Aorta (tissue), 5 donors: ENCODE measurements around the gene MFSD6. TPM values are rescaled to one million over a fixed set of nuclear protein-coding genes. Genes with fewer than 3 reads are reported as not detected.

Experiments used
- ATAC-seq: fragments of 200-7000 bp; cut with Tn5 transposase; one replicate; pipeline ENCODE4 v1.9.1; 2022; ENCODE audit warnings: moderate library complexity; ENCODE audit not compliant: low FRiP score
- DNase-seq, 2 donors: peaks; one replicate each; pipeline ENCODE4 v3.0.0-alpha.2; 2020
- H3K27ac ChIP-seq, 2 donors: one replicate each; pipeline ENCODE4 v1.5.1; 2013; ENCODE audit warnings: low read length in 2 of 2, mild to moderate bottlenecking in 2 of 2, moderate library complexity in 2 of 2, control low read depth in 1 of 2, inconsistent platforms in 1 of 2, low read depth in 1 of 2
- H3K27me3 ChIP-seq, 2 donors: one replicate each; pipeline ENCODE4 v1.6.1; 2013; ENCODE audit warnings: control low read depth in 1 of 2, low read length in 1 of 2, mild to moderate bottlenecking in 1 of 2, moderate library complexity in 1 of 2; ENCODE audit not compliant: insufficient read depth in 2 of 2, control insufficient read depth in 1 of 2
- H3K36me3 ChIP-seq, 2 donors: one replicate each; pipeline ENCODE4 v1.6.1; 2013; ENCODE audit warnings: control low read depth in 1 of 2, low read length in 1 of 2, mild to moderate bottlenecking in 1 of 2; ENCODE audit not compliant: insufficient read depth in 2 of 2, control insufficient read depth in 1 of 2
- H3K4me1 ChIP-seq, 2 donors: one replicate each; pipeline ENCODE4 v1.6.1; 2013; ENCODE audit warnings: low read length in 2 of 2, control low read depth in 1 of 2, mild to moderate bottlenecking in 1 of 2, moderate library complexity in 1 of 2; ENCODE audit not compliant: insufficient read depth in 2 of 2, control insufficient read depth in 1 of 2
- H3K4me3 ChIP-seq, 2 donors: one replicate each; pipeline ENCODE4 v1.5.1; 2013; ENCODE audit warnings: low read length in 2 of 2, control low read depth in 1 of 2, mild to moderate bottlenecking in 1 of 2
- H3K9me3 ChIP-seq: one replicate; pipeline ENCODE4 v1.6.1; 2013; ENCODE audit warnings: mild to moderate bottlenecking, low read length; ENCODE audit not compliant: control insufficient read depth
- WGBS, 2 donors: extraction: QIAGEN DNeasy Blood & Tissue Kit; methylation state at CpG; one replicate each; pipeline ENCODE4 v1.1.7; 2013; 5-methylcytosine and 5-hydroxymethylcytosine counted together
- intact Hi-C, 2 donors: fragments of 100-400 bp; cut with DNase I; formaldehyde crosslinking; loops; one replicate each; pipeline versions ENCODE4 v1.14.2 to v1.15.0; 2022
- polyA plus RNA-seq, 2 donors: library from polyadenylated mRNA; stranded (reverse); fragments of 200-250 nt; gene quantifications; one replicate each; pipeline ENCODE4 v1.2.3, GENCODE V29; 2013
- total RNA-seq, 2 donors: library from RNA; stranded (reverse); fragmentation: NEBNext Ultra II Directional; extraction: Animal tissue kit (Norgen Biotek cat#: 25700); gene quantifications; one replicate each; pipeline ENCODE4 v1.2.1, GENCODE V29; 2021
- donor health status: healthy with polysubstance abuse.
- donor health status: Bipolar disorder and iron deficiency.
- donor health status: DM: no; HTN: no; CAD: no.
- donor health status: DM: no; HTN: no; CAD: no.
- donor health status: DM: yes; HTN: yes; CAD: no.

The MFSD6 gene
- total and polyA plus RNA-seq, 4 donors: 10.1 to 21.5 (median 16.8) TPM

DNA sequence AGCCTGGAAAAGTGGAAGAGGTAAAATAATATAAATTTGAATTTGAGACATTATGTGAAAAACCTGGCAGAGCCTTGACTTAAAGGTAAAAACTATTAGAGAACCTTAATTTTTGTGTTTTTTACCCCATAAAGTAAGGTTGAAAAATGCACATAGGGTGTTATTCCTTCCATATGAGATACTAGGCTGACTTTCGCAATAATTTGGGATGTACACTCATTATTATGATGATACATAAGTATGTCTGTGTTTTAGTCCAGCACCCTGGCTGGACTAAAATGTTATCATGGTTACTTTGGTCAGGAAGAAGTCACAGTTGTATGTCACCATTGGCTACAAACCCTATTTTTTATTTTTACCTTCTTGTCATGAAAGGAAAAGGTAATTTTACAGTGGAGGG, 106.5 kb downstream of the MFSD6 start:
- H3K4me1 ChIP-seq: no peaks in the 10 kb centered on the region
- H3K4me3 ChIP-seq: no peak overlapping the region
- intact Hi-C loops: loop anchor here (5.0 to 10.0 kb wide), 2 partner anchors 422 to 430 kb away; no protein-coding TSS in a partner anchor
- ATAC-seq (no peak), DNase-seq (no peak)
- H3K27me3 ChIP-seq: no peaks in the 10 kb centered on the region
- H3K9me3 ChIP-seq: no peaks in the 10 kb centered on the region
- WGBS, 2 donors: 94 to 100% methylated on average over 1 of the region's 1 CpG
- H3K27ac ChIP-seq: no peak overlapping the region
- H3K36me3 ChIP-seq: no peaks in the 10 kb centered on the region

GRCh38 chr2:190515687-190516086, 107.5 kb downstream of the MFSD6 start:
- H3K27ac ChIP-seq: no peak overlapping the region
- intact Hi-C loops: loop anchor here in 1 of 2 donors (10.0 kb wide), 1 partner anchor 431 kb away; no protein-coding TSS in a partner anchor
- H3K27me3 ChIP-seq: no peaks in the 10 kb centered on the region
- no peaks in the 10 kb centered on the region for H3K36me3 ChIP-seq
- no peak overlapping the region for H3K4me3 ChIP-seq
- WGBS, 2 donors: 91 to 93% methylated on average over 1 of the region's 1 CpG
- H3K4me1 ChIP-seq: no peaks in the 10 kb centered on the region
- ATAC-seq: no peak
- no peaks in the 10 kb centered on the region for H3K9me3 ChIP-seq
- no peak for DNase-seq

- Histone ChIP-seq H3K27me3 (no peaks in the 10 kb centered on the region), H3K4me3 (no peak overlapping the region), H3K27ac (no peak overlapping the region), H3K9me3 (no peaks in the 10 kb centered on the region), H3K36me3 (no peaks in the 10 kb centered on the region), H3K4me1 (no peaks in the 10 kb centered on the region)
- ATAC-seq (no peak), DNase-seq (no peak)
- intact Hi-C loops: loop anchor here in 1 of 2 donors (10.0 kb wide), 1 partner anchor 433 kb away; no protein-coding TSS in a partner anchor
- 80 to 86% methylated on average over 2 of the region's 2 CpGs for WGBS, 2 donors
These were observed 109.3 kb downstream of the MFSD6 start for GRCh38 chr2:190517468-190517867.

- H3K27me3 ChIP-seq: no peaks in the 10 kb centered on the region
- H3K36me3 ChIP-seq: no peaks in the 10 kb centered on the region
- no peak for ATAC-seq
- H3K4me3 ChIP-seq: no peak overlapping the region
- intact Hi-C loops: loop anchor here in 1 of 2 donors (10.0 kb wide), 1 partner anchor 435 kb away; no protein-coding TSS in a partner anchor
- no peak for DNase-seq
- H3K27ac ChIP-seq: no peak overlapping the region
- H3K4me1 ChIP-seq: no peaks in the 10 kb centered on the region
- no peaks in the 10 kb centered on the region for H3K9me3 ChIP-seq
- WGBS, 2 donors: 78 to 93% methylated on average over 1 of the region's 1 CpG
These were observed 112.0 kb downstream of the MFSD6 start for GRCh38 chr2:190519975-190520767.

DNA sequence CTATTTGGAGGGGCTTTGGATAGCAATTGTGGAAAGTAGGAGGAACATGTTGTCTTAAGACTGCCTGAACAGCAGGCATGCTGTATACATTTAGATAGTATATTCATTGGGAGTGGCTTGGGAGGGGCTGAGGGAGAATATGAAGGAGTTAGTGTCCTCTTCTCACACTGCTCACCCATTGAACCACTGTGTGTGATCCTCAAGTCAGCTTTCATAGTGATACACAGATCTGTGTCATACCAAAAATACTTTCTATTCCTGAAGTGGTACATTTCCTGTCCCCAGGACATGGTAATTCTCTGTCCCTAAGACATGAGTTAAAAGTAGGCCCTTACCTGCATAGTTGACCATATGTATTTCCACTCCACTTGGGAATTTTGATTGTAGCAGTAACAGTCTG, 116.8 kb downstream of the MFSD6 start:
- H3K27me3 ChIP-seq: no peaks in the 10 kb centered on the region
- no peaks in the 10 kb centered on the region for H3K4me1 ChIP-seq
- intact Hi-C loops: no loop called here

DNA sequence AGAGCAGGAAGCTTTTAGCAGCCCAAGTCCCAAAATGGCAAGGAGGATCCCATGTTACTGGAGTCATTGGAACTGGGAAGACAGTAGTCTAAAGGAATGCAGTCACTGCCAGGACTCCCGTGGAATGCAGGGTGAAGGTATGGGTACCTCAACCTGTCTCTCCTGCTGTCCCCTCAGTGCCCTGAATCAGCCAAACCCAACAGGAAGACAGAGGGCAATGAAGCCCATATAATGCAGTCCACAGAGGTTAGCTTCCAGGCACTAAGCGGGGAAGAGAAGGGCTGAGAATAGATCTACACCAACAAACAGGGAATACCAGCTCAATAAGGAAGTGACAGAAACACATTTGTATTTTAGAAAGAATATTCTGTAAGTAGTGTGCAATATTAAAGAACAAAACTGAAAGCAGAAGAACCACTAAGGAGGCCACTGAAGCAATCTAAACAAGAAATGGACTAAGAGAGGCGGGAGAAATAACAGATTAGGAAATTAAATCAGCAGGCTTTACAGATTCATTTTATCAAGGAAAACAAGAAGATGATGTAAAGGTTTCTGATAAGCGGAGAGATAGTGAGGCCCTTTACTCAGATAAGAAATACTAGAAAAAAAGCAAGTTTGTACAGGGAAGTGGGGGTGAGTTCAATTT, 118.1 kb downstream of the MFSD6 start:
- Histone ChIP-seq H3K36me3 (no peaks in the 10 kb centered on the region), H3K4me3 (no peak overlapping the region), H3K9me3 (no peaks in the 10 kb centered on the region), H3K27me3 (no peaks in the 10 kb centered on the region), H3K27ac (no peak overlapping the region), H3K4me1 (no peaks in the 10 kb centered on the region)
- no peak for ATAC-seq
- 93 to 95% methylated on average over 4 of the region's 4 CpGs for WGBS, 2 donors
- DNase-seq: no peak
- intact Hi-C loops: no loop called here

More for the DNA sequence above, 116.8 kb downstream of the MFSD6 start:
- ATAC-seq (no peak), DNase-seq (no peak)
- Histone ChIP-seq H3K9me3 (no peaks in the 10 kb centered on the region), H3K27ac (no peak overlapping the region), H3K4me3 (no peak overlapping the region), H3K36me3 (no peaks in the 10 kb centered on the region)

DNA sequence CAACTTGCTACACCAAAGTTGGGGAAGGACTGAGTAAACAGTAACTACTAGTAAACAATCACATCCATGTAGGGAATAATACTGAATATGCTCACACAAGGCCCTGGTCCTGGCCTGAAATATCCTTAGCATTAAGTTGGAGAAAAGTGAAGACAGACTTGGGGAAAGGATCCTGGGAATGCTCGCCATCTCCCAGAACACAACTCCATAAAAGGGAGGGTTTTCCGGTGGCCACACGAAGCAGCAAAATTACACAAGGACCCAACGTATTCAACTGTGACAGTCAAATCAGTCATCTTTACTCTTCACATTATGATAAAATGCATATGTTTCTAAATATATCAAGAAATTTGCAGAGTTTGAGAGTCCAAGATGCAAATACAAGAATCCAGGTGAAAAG, 119.1 kb downstream of the MFSD6 start:
- Histone ChIP-seq H3K36me3 (no peaks in the 10 kb centered on the region), H3K9me3 (no peaks in the 10 kb centered on the region), H3K27me3 (no peaks in the 10 kb centered on the region), H3K27ac (no peak overlapping the region), H3K4me3 (no peak overlapping the region), H3K4me1 (peaks cover 0 to under 1% of the 10 kb centered on the region in 2 donors)
- DNase-seq (no peak), ATAC-seq (no peak)
- intact Hi-C loops: no loop called here
- WGBS, 2 donors: 94 to 97% methylated on average over 4 of the region's 4 CpGs

GRCh38 chr2:190527918-190528317, 119.8 kb downstream of the MFSD6 start:
- Histone ChIP-seq H3K9me3 (no peaks in the 10 kb centered on the region), H3K27ac (no peak overlapping the region), H3K4me3 (no peak overlapping the region), H3K4me1 (peaks cover 0 to 2% of the 10 kb centered on the region in 2 donors), H3K36me3 (no peaks in the 10 kb centered on the region), H3K27me3 (no peaks in the 10 kb centered on the region)
- intact Hi-C loops: no loop called here
- ATAC-seq: no peak
- no peak for DNase-seq
